RWPE2 (cell line): ENCODE measurements around the gene CLSTN2.

Experiments
- ATAC-seq: fragments of 200-7000 bp; cut with Tn5 transposase; 3 replicates; pipeline ENCODE4 v1.9.1; 2021; ENCODE audit warnings: low read depth
- DNase-seq: peaks from one replicate; pipeline ENCODE4 v3.0.0-alpha.2; 2020; ENCODE audit warnings: low spot score
- H3K27ac ChIP-seq: fragments of 450-650 bp; 2 replicates; pipeline ENCODE4 v1.5.1; 2017; ENCODE audit warnings: mild to moderate bottlenecking; ENCODE audit not compliant: poor library complexity, severe bottlenecking
- H3K27me3 ChIP-seq: fragments of 250-450 bp; sonication (Bioruptor Pico); 2 replicates; pipeline ENCODE4 v1.5.1; 2021; ENCODE audit warnings: mild to moderate bottlenecking, moderate library complexity; ENCODE audit not compliant: insufficient read depth, poor library complexity, severe bottlenecking
- H3K36me3 ChIP-seq: fragments of 250-450 bp; sonication (Bioruptor Pico); 2 replicates; pipeline ENCODE4 v1.5.1; 2020; ENCODE audit warnings: low read depth, mild to moderate bottlenecking, moderate library complexity
- H3K4me1 ChIP-seq: fragments of 250-450 bp; sonication (Bioruptor Pico); 2 replicates; pipeline ENCODE4 v1.5.1; 2021; ENCODE audit warnings: mild to moderate bottlenecking, moderate library complexity; ENCODE audit not compliant: insufficient read depth, poor library complexity, severe bottlenecking
- H3K4me3 ChIP-seq: fragments of 250-450 bp; sonication (Bioruptor Pico); 2 replicates; pipeline ENCODE4 v1.5.1; 2021; ENCODE audit warnings: mild to moderate bottlenecking, moderate library complexity; ENCODE audit not compliant: severe bottlenecking
- H3K9me3 ChIP-seq: fragments of 250-450 bp; sonication (Bioruptor Pico); 2 replicates; pipeline ENCODE4 v1.5.1; 2021; ENCODE audit warnings: mild to moderate bottlenecking, moderate library complexity; ENCODE audit not compliant: severe bottlenecking
- TF ChIP-seq, protein P1 (sequence below): fragments of 450-650 bp; IDR thresholded peaks from one replicate; pipeline ENCODE4 v1.5.1; 2017; ENCODE audit warnings: mild to moderate bottlenecking, moderate library complexity; ENCODE audit not compliant: poor library complexity, severe bottlenecking

The CLSTN2 gene

DNA sequence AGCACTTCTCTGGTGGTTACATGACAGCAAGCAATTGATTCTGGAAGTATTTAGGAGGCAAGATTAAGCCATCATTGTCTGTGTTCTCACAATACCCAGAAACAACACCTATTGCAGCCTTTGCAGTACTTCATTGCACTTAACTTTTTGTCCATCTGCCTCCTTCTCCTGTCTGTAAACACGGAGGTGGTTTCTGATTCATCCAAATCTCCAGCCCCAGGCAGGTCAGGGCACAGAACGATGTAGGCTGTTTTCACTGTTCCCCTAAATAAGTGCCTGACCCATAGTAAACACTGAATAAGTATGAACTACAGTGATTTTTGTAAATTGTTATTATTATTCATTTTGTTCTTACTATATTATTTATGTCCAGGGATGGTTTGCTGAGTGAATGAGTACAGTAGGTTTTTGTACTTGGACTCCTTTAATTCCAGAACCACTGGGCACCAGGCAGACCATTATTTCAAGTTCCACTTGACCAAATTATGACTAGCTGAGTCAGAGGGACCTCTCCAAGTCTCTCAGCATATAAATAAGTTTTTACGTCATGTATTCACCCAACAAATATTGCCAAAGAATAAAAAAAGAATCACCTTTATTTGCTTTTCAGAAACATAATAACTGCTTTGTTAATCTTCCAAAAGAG is 459.6 kb downstream of the CLSTN2 start:
- Histone ChIP-seq H3K27ac (peak overlapping the region; percentile 21), H3K27me3 (no peaks in the 10 kb centered on the region), H3K36me3 (no peaks in the 10 kb centered on the region), H3K4me1 (peaks cover 15% of the 10 kb centered on the region), H3K4me3 (no peak overlapping the region), H3K9me3 (no peaks in the 10 kb centered on the region)
- TF ChIP-seq, protein P1, sequence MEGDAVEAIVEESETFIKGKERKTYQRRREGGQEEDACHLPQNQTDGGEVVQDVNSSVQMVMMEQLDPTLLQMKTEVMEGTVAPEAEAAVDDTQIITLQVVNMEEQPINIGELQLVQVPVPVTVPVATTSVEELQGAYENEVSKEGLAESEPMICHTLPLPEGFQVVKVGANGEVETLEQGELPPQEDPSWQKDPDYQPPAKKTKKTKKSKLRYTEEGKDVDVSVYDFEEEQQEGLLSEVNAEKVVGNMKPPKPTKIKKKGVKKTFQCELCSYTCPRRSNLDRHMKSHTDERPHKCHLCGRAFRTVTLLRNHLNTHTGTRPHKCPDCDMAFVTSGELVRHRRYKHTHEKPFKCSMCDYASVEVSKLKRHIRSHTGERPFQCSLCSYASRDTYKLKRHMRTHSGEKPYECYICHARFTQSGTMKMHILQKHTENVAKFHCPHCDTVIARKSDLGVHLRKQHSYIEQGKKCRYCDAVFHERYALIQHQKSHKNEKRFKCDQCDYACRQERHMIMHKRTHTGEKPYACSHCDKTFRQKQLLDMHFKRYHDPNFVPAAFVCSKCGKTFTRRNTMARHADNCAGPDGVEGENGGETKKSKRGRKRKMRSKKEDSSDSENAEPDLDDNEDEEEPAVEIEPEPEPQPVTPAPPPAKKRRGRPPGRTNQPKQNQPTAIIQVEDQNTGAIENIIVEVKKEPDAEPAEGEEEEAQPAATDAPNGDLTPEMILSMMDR = no peak
- DNase-seq (no peak), ATAC-seq (peak; percentile 86)

DNA sequence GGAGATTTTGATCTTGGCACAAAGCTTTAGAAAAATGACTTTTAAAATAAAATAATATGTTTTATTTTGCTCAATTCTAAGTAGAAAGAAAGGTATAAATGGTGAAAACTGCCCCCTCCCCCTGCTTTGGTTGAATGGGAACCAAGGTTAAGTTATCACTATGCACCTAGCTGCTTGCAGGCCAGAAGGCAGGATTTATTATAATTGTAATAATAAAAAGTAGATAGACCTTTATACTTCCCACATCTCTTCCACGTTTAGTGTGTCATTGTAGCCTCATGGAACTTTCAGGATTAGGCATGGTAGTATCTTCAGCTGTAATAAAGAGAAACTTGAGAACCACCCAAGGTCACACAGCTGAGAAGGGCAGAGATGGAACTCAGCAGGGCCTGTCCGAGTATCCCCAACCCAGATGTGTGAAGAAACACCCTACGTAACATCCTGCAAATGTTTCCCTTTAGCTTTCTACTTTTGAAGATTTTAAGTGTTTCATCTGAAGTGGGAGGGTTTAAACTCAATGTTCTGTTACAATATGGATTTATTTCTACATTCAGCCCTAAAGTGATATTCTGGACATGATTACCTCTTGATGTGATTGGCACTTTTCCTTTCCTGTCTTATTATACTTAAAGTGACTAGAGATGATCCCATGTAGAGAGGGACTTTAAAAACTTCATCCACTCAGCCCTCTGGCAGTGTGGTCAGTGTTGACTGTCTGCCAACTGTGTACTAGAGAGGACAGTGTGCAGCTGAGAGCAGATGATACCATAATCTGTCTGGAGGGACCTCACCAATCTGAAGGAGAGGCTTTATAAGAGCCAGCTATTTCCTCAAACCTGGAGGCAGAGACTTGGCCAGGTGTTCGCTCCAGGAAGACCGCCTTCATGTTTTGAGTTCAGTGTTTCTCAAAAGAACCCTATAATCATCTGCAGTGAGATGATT is 460.4 kb downstream of the CLSTN2 start:
- Histone ChIP-seq H3K4me1 (peaks cover 15% of the 10 kb centered on the region), H3K27me3 (no peaks in the 10 kb centered on the region), H3K4me3 (no peak overlapping the region), H3K36me3 (no peaks in the 10 kb centered on the region), H3K27ac (peak overlapping the region; percentile 21), H3K9me3 (no peaks in the 10 kb centered on the region)
- ATAC-seq (no peak), DNase-seq (no peak)
- TF ChIP-seq, protein P1 = no peak

DNA sequence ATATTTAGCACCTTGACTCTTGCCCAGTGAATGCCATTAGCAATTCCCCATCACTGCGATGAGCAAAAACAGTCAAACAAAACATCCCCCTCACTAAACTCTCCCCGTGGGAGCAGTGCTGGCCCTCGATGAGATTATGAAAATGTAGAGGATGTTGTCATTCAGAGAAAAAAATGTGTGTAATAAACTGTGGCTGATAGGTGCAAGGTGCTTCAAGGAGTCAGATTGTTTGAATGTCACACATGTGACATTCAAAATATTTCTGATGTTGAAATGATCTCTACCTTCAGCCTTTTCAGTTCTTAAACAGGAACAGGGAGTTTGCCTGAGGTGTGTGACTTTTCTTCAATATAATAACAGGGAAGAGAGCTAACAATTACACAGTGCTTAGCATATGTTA is 461.1 kb downstream of the CLSTN2 start:
- Histone ChIP-seq H3K27ac (no peak overlapping the region), H3K27me3 (no peaks in the 10 kb centered on the region), H3K4me1 (peaks cover 15% of the 10 kb centered on the region), H3K4me3 (no peak overlapping the region), H3K36me3 (no peaks in the 10 kb centered on the region), H3K9me3 (no peaks in the 10 kb centered on the region)
- DNase-seq (no peak), ATAC-seq (no peak)
- TF ChIP-seq, protein P1 = no peak

DNA sequence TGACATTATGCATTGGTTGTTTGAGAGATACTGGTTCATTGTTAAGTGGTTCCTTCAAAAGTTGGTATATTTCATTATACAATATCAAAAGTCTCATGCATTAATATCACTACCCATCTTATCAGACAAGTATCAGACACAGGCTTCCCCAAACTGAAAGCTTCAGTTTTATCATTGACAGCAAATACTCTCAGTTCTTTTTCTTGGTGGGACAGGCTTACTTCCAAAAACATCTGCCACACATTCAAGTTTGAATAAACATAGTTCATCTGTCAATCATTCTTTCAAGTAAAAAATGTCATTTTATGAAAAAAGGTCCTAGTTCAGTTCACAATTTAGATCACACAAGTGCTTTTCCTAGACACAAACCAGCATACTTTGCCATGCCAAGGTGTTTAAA is 462.9 kb downstream of the CLSTN2 start:
- no peak for ATAC-seq
- DNase-seq = no peak
- Histone ChIP-seq H3K27ac (no peak overlapping the region), H3K4me1 (peaks cover 15% of the 10 kb centered on the region), H3K36me3 (no peaks in the 10 kb centered on the region), H3K4me3 (no peak overlapping the region), H3K9me3 (no peaks in the 10 kb centered on the region), H3K27me3 (no peaks in the 10 kb centered on the region)
- TF ChIP-seq, protein P1 = no peak
